ENCODE results near the gene TMOD2. TPM values are rescaled to one million over a fixed set of nuclear protein-coding genes. Genes with fewer than 3 reads are reported as not detected.
A peak's percentile ranks its signal among the peaks of the same experiment; 100 is the strongest.
"Not testable (repeated sequence)": the region's sequence is repeated elsewhere in the genome, so short reads cannot be mapped to it uniquely, and the experiment has no call there.

TMOD2 gene
- total RNA-seq, 1 donor from 2014 or later = 1.9 TPM

GRCh38 chr15:51782357-51782896, 31.0 kb downstream of the TMOD2 start:
- Mint-ChIP-seq H3K9me3 (peaks cover 2% of the 10 kb centered on the region), H3K27me3 (ENCODE audit: insufficient read depth, low read depth) (peaks cover 2% of the 10 kb centered on the region), H3K4me3 (no peak overlapping the region), H3K27ac (no peak overlapping the region), H3K4me1 (no peaks in the 10 kb centered on the region), H3K36me3 (peaks cover 2% of the 10 kb centered on the region)
- H3K4me1 ChIP-seq = peaks cover 4% of the 10 kb centered on the region
- peak; percentile 56 for DNase-seq (ENCODE audit: low spot score)
- no peak overlapping the region for H3K4me2 ChIP-seq
- H3K27ac ChIP-seq = no peak overlapping the region
- H3K4me3 ChIP-seq = no peak overlapping the region
- no peaks in the 10 kb centered on the region for H4K20me1 ChIP-seq (ENCODE audit: low read depth)
- H3K9me3 ChIP-seq (ENCODE audit: low read depth) = no peaks in the 10 kb centered on the region
- no peak overlapping the region for H2AFZ ChIP-seq (replicated peaks)
- TF ChIP-seq EZH2phosphoT487 (IDR thresholded peaks at IDR 0.05) (no peak), CTCF (IDR thresholded peaks at IDR 0.05) (peak; percentile 66)
- H3K36me3 ChIP-seq = no peaks in the 10 kb centered on the region
- H3K79me2 ChIP-seq (ENCODE audit: low read depth) = no peaks in the 10 kb centered on the region
- H3K9ac ChIP-seq = no peak overlapping the region
- no peaks in the 10 kb centered on the region for H3F3A ChIP-seq (ENCODE audit: low read depth)
- H3K27me3 ChIP-seq = no peaks in the 10 kb centered on the region

- no peak for DNase-seq (ENCODE audit: low spot score)
- Histone ChIP-seq H3K79me2 (ENCODE audit: low read depth) (no peaks in the 10 kb centered on the region), H3K9ac (no peak overlapping the region), H2AFZ (replicated peaks) (no peak overlapping the region), H3K36me3 (no peaks in the 10 kb centered on the region), H4K20me1 (ENCODE audit: low read depth) (no peaks in the 10 kb centered on the region), H3K27me3 (no peaks in the 10 kb centered on the region), H3K4me2 (no peak overlapping the region), H3K27ac (no peak overlapping the region), H3K9me3 (ENCODE audit: low read depth) (no peaks in the 10 kb centered on the region), H3F3A (ENCODE audit: low read depth) (no peaks in the 10 kb centered on the region), H3K4me3 (no peak overlapping the region), H3K4me1 (peaks cover 7% of the 10 kb centered on the region)
- Mint-ChIP-seq H3K27me3 (ENCODE audit: insufficient read depth, low read depth) (peaks cover 2% of the 10 kb centered on the region), H3K9me3 (peaks cover 4% of the 10 kb centered on the region), H3K4me3 (no peak overlapping the region), H3K36me3 (peaks cover 4% of the 10 kb centered on the region), H3K27ac (no peak overlapping the region), H3K4me1 (no peaks in the 10 kb centered on the region)
- TF ChIP-seq EZH2phosphoT487 (IDR thresholded peaks at IDR 0.05) (no peak), CTCF (IDR thresholded peaks at IDR 0.05) (no peak), EZH2 (IDR thresholded peaks at IDR 0.05) (no peak)
These were observed 32.6 kb downstream of the TMOD2 start for GRCh38 chr15:51783967-51784366.

GRCh38 chr15:51787130-51787529, 35.7 kb downstream of the TMOD2 start:
- H3K9me3 ChIP-seq (ENCODE audit: low read depth); H3K4me3 ChIP-seq; H3K36me3 Mint-ChIP-seq; H3K27ac ChIP-seq; H3K36me3 ChIP-seq; H3K4me1 ChIP-seq; H3K27me3 Mint-ChIP-seq (ENCODE audit: insufficient read depth, low read depth); H3K9me3 Mint-ChIP-seq; H3F3A ChIP-seq (ENCODE audit: low read depth); H3K79me2 ChIP-seq (ENCODE audit: low read depth); H3K27ac Mint-ChIP-seq; H3K4me3 Mint-ChIP-seq; H4K20me1 ChIP-seq (ENCODE audit: low read depth); H3K4me1 Mint-ChIP-seq; H3K27me3 ChIP-seq; H3K9ac ChIP-seq: not testable (repeated sequence)
- Histone ChIP-seq H3K4me2 (peak overlapping the region; percentile 61), H2AFZ (replicated peaks) (peak overlapping the region; percentile 73)
- DNase-seq (ENCODE audit: low spot score) = peak; percentile 76

GRCh38 chr15:51792474-51792873, 41.1 kb downstream of the TMOD2 start:
- not testable (repeated sequence) for H3K27me3 Mint-ChIP-seq (ENCODE audit: insufficient read depth, low read depth)

More at GRCh38 chr15:51792474-51792873, 41.1 kb downstream of the TMOD2 start:
- not testable (repeated sequence) for H3F3A ChIP-seq (ENCODE audit: low read depth); H3K4me1 ChIP-seq; H2AFZ ChIP-seq (replicated peaks); H3K9ac ChIP-seq; H3K4me1 Mint-ChIP-seq; H3K36me3 Mint-ChIP-seq; H3K4me2 ChIP-seq; H3K79me2 ChIP-seq (ENCODE audit: low read depth); H3K36me3 ChIP-seq; H3K4me3 Mint-ChIP-seq; H3K9me3 ChIP-seq (ENCODE audit: low read depth); H3K27ac Mint-ChIP-seq; H3K9me3 Mint-ChIP-seq; DNase-seq (ENCODE audit: low spot score); H4K20me1 ChIP-seq (ENCODE audit: low read depth); H3K4me3 ChIP-seq; H3K27ac ChIP-seq; H3K27me3 ChIP-seq
